ENCODE data around the gene HDAC7. TPM values are rescaled to one million over a fixed set of nuclear protein-coding genes. Genes with fewer than 3 reads are reported as not detected.
A peak's percentile ranks its signal among the peaks of the same experiment; 100 is the strongest.

The HDAC7 gene
- total RNA-seq, 1 donor from 2014 or later, result 55.0 TPM

GRCh38 chr12:47757840-47758583, 61.7 kb downstream of the HDAC7 start:
- DNase-seq, result peak; percentile 64

GRCh38 chr12:47757364-47757839, 62.3 kb downstream of the HDAC7 start:
- DNase-seq, result no peak

- no peak for DNase-seq
Observed at GRCh38 chr12:47755655-47756562, 63.8 kb downstream of the HDAC7 start.

- DNase-seq, result no peak
Observed at GRCh38 chr12:47754881-47755280, 64.8 kb downstream of the HDAC7 start.

DNA sequence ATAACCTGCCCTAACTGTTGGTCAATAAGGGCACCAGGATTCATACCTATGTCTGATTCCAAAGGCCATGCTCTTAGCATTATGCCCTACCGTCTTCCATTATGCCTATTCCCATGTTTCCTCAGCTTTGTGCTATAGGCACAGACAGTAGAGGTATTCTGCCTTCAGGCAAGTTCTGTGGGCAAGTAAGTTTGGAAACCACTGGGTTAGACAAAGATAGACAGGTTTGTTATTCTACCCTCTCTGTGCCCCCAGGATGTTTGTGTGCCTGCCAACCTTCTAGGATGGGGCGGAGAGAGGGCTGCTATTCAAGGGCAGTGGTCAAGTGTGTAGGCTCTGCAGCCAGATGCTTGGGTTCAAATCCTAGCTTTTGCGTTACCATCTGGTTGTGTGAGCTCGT, 65.6 kb downstream of the HDAC7 start:
- DNase-seq, result no peak

- peak; percentile 80 for DNase-seq
Observed at GRCh38 chr12:47753021-47754001, 66.4 kb downstream of the HDAC7 start.

DNA sequence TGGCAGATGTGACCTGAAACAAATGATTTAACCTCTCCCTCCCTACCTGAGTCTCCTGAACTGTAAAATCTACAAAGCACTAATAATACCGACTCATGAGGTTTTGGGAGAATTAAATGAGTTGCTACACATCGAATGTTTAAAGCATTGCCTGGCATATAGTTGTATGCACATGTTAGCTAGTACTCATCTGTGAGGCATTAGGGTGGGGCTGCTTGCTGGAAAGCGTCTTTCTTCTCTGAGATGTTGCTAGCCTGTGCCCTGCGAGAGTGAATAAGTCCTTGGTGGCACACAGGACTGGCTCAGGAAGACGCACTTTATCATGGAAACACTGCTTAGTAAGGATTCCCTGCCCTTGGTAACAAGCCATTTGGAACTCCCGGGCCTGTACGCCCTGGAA, 67.2 kb downstream of the HDAC7 start:
- DNase-seq, result no peak

GRCh38 chr12:47752121-47752520, 67.6 kb downstream of the HDAC7 start:
- DNase-seq, result no peak

DNA sequence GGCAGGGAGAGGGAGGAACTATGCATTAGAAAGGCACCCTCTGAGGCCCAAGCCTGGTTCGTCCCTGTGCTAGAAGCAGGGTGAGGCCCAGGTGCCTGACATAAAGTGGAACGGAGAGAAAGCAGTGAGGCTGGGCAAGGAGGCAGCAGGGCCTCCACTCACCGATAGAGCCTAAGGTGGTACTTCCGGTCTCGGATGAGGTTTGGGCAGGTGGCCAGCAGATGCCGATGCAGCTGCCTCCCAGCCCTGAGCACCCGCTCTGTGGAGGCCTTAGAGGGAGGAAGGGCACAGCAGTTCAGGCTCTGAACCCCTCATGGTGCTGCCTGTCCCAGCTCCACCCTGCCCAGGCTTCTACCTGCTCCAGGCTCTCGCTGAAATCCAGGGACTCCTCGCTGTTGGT, 68.1 kb downstream of the HDAC7 start:
- no peak for DNase-seq

GRCh38 chr12:47750916-47751470, 68.7 kb downstream of the HDAC7 start:
- no peak for DNase-seq

DNA sequence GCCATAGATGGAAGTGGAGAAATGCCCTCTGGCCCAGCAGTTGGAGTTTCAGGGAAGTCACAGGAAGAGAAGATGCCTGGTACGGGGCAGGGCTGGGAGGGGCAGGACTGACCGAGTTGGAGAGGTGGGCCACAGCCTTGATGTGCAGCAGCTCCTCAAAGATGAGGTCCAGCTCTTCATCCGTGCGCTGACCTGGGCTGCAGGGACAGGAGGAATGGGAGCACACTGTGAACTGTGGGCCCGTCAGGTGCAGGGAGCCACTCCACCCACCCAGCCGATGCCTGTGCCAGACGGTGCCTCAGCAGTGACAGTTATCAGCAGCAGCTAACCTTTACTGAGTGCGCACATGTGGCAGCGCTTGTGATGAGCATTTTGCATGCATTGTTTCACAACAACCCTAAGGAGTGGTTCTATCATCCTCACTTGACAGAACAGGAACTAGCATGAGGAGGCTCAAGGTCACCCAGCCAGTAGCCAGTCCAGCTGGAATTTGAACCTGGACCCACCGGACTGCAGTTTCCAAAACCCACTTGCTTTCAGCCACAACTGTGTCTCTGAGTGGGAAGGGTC, 69.4 kb downstream of the HDAC7 start:
- DNase-seq, result no peak

- DNase-seq, result no peak
Observed at GRCh38 chr12:47748899-47749298, 70.8 kb downstream of the HDAC7 start.

DNA sequence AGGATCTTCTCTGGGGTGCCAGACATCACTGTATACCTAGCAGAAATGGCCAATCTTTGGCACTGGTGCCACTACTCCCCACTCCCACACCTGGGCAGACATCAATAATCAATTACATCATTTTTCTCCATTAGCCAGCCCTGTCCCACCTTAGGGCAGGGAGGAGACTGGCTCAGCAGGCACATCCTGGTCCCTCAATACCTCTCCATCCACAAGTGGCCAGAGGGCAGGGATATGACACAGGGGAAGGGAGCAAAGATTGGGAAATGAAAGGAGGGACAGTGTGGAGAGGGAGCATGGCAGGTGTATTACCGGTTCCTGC, 71.2 kb downstream of the HDAC7 start:
- DNase-seq, result no peak

GRCh38 chr12:47747596-47748506, 71.9 kb downstream of the HDAC7 start:
- no peak for DNase-seq

DNA sequence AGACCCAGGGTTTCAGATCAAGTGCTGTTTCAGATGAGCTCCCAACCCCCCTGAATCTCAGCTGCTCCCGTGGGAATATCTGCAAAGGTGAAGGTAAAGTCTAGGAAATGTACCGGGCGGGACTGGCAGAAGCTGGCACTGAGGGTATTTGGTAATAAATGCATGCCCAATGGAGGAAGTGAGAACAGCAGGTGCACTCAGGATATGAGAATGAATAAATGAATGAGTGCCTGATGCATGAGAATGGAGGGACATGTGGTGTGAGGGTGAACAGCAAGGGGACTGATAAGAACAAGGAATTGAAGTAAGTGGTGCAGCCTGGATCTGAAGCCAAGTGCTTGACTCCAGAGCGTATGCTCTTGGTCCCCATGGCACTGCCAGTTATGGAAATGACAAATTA, 72.6 kb downstream of the HDAC7 start:
- no peak for DNase-seq

GRCh38 chr12:47746523-47746922, 73.2 kb downstream of the HDAC7 start:
- no peak for DNase-seq

DNA sequence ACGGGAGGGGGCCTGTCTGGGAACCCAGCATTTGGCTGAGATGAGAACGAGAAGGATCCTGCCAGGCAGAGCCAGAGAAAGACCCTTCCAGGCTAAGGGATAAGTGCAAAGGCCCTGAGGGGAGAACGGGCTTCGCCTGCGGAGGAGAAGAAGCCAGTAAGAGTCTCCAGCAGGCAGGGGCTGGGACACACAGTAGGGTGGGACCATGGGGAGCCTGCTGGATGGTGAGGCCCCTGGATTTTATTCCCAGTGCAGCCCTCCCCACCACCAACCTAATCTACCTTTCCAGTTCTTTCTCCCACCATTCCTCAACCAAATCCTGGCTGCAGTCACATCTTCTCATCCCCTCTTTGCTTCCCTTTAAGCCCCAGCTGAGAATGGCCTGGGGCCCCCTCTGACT, 73.6 kb downstream of the HDAC7 start:
- DNase-seq, result no peak

DNA sequence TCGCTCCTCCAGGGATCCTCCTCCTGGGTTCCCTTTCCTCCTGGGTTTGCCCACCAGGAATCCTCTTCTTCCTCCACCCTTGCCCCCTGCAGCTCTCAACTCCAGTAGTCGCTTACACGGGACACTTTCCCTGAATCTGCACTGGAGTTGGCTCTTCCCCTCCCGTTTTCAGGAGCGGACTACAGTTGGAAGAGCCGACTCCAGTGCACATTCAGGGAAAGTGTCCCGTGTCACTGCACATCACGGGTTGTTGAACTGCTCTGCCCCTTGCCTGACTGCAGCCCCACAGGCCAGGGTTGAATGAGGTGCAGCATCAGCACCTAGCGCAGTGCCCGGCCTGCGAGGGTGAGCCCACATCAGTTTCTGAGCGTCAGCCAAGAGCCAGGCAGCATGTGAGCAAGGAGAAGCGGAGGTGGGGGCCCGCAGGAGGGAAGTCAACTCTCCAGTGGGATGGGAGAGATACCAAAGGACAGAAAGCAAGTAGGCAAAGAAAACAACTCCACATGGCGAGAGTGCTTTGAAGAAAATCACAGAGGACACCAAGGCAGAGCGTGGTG, 74.1 kb downstream of the HDAC7 start:
- no peak for DNase-seq

DNA sequence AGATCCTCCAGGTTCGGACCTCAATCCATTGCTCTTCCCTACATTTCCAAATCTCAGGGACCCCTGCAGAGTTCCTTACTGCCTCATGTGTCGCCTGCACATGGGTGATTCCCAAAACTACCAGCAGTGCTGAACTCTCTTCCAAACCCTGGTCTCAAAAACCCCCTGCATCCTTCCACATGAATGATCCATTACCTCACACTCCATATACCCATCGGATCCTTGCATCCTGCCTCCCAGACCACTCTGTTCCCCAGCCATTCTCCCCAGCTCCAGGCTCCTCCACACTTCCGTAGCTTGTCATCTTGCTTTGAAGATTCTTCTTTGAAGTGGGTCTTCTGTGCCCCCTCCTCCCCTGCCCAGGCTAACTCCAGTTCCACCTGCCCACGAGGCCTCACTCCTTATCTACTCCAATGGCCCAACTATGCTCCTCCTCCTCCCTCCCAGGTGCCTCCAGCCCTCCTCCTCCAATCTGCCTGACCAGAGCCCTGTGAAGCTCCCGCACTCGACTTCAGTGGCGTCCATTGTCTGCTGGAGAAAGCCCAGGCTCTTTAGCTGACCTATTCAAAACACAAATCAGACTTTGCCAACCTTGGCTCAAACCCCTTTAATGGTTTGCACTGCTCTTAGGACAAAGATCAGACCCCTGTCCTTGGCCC, 74.8 kb downstream of the HDAC7 start:
- no peak for DNase-seq
